Measurements from ENCODE around the gene BABAM2. TPM values are rescaled to one million over a fixed set of nuclear protein-coding genes. Genes with fewer than 3 reads are reported as not detected.

Gene BABAM2
- total RNA-seq, 1 donor from 2014 or later = 58.9 TPM

DNA sequence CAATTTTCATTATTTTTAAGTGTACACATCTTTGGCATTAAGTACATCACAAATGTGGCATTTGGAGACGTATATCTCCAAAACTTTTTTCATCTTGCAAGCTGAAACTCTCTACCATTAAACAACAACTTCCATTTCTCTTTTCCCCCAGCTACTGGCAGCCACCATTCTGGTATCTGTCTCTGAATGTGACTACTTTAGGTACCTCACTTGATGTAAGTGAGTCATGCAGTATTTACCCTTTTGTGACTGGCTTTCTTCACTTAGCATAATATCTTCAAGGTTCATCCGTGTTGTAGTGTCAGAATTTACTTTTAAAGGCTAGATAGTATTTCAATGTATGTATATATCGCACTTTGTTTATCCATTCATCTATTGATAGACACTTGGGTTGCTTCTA lies 17.0 kb downstream of the BABAM2 start:
- DNase-seq = no peak
- H3K4me1 ChIP-seq = peaks cover 40% of the 10 kb centered on the region
- intact Hi-C loops (cut with micrococcal nuclease) = no loop called here
- H3K27ac ChIP-seq (replicated peaks) = no peak overlapping the region
- no peaks in the 10 kb centered on the region for H3K9me3 ChIP-seq (replicated peaks)
- no peaks in the 10 kb centered on the region for H3K27me3 ChIP-seq (ENCODE audit: low read depth)
- no peaks in the 10 kb centered on the region for H3K36me3 ChIP-seq
- TF ChIP-seq, protein P1, sequence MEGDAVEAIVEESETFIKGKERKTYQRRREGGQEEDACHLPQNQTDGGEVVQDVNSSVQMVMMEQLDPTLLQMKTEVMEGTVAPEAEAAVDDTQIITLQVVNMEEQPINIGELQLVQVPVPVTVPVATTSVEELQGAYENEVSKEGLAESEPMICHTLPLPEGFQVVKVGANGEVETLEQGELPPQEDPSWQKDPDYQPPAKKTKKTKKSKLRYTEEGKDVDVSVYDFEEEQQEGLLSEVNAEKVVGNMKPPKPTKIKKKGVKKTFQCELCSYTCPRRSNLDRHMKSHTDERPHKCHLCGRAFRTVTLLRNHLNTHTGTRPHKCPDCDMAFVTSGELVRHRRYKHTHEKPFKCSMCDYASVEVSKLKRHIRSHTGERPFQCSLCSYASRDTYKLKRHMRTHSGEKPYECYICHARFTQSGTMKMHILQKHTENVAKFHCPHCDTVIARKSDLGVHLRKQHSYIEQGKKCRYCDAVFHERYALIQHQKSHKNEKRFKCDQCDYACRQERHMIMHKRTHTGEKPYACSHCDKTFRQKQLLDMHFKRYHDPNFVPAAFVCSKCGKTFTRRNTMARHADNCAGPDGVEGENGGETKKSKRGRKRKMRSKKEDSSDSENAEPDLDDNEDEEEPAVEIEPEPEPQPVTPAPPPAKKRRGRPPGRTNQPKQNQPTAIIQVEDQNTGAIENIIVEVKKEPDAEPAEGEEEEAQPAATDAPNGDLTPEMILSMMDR (IDR thresholded peaks at IDR 0.05; ENCODE audit: borderline replicate concordance) = no peak
- no peak overlapping the region for H3K4me3 ChIP-seq

DNA sequence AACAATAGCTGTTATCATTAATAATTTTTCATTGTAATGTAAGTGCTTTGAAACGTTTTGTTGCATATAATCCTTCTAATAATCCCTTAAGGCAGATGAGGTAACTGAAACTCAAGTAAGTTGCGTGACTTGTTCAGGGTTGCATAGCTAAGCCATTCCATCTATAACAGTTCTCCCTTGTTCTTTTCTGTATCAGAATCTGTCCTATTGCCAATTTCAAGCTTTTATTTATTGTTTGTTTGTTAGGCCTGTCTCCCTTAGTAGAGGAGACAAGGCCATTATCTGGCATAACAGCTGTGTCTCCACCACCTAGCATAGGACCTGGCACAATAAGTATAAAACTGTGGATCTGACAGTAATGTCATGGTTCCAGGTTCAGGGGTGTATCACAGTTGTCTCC lies 19.4 kb downstream of the BABAM2 start:
- Histone ChIP-seq H3K27ac (replicated peaks) (no peak overlapping the region), H3K9me3 (replicated peaks) (no peaks in the 10 kb centered on the region), H3K4me1 (peaks cover 57% of the 10 kb centered on the region), H3K27me3 (ENCODE audit: low read depth) (no peaks in the 10 kb centered on the region), H3K36me3 (no peaks in the 10 kb centered on the region), H3K4me3 (no peak overlapping the region)
- intact Hi-C loops (cut with micrococcal nuclease) = no loop called here
- DNase-seq = no peak
- TF ChIP-seq, protein P1 (IDR thresholded peaks at IDR 0.05; ENCODE audit: borderline replicate concordance) = no peak

DNA sequence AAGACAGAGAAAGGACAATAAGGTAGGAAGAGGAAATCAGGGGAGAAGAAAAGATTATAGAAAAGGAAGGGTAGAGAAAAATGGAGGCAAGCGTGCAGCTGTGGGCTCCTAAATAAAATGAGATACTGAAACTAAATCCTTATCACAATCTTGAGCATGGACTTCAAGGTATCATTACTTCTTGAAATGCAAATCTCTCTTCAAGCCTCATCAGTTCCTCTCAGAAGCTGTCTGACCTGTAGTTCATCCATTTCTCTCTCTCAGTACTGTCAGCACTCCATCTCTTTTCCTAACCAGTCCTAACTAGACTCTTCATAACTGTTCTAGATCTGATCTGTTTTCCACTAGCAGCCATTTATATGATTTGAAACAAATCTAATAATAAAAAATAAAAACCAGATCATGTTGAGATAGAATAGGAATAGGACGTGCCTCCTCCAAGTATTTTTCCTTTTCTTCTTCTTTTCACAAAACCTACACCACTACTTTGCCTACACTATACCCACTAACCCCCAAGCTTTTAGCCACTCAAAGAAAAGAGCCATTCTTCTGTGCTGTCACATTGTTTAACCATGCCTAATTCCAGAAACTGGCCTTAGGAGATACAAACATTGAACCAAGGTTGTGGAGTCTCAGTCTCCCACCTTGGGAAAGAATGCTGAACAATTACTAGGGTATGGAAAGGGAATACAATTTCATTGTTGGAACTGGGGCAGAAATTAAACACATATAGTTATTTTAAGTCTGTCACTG lies 21.1 kb downstream of the BABAM2 start:
- TF ChIP-seq, protein P1 (IDR thresholded peaks at IDR 0.05; ENCODE audit: borderline replicate concordance) = no peak
- no peak for DNase-seq
- Histone ChIP-seq H3K4me3 (no peak overlapping the region), H3K27ac (replicated peaks) (no peak overlapping the region), H3K4me1 (peaks cover 65% of the 10 kb centered on the region), H3K36me3 (no peaks in the 10 kb centered on the region), H3K9me3 (replicated peaks) (no peaks in the 10 kb centered on the region), H3K27me3 (ENCODE audit: low read depth) (no peaks in the 10 kb centered on the region)
- intact Hi-C loops (cut with micrococcal nuclease) = no loop called here

DNA sequence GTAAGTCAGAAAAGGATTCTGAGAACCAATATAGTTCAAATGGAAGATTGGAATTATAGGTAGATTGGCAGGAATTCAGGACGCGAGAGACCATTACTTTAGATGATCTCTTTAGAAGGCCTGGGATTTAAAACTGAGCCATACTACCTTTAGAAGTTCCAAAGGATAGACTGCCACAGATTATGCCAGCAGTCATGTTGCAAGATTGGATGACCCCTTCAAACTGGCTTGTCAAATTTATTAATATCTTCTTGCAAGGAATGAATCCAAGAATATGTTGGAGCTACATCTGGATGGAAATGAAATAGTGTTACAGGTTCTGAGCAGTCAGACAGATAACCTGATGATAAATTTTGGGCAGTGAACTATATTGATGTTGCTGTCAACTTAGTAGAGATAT lies 22.0 kb downstream of the BABAM2 start:
- intact Hi-C loops (cut with micrococcal nuclease) = no loop called here
- H3K4me1 ChIP-seq = peaks cover 57% of the 10 kb centered on the region

DNA sequence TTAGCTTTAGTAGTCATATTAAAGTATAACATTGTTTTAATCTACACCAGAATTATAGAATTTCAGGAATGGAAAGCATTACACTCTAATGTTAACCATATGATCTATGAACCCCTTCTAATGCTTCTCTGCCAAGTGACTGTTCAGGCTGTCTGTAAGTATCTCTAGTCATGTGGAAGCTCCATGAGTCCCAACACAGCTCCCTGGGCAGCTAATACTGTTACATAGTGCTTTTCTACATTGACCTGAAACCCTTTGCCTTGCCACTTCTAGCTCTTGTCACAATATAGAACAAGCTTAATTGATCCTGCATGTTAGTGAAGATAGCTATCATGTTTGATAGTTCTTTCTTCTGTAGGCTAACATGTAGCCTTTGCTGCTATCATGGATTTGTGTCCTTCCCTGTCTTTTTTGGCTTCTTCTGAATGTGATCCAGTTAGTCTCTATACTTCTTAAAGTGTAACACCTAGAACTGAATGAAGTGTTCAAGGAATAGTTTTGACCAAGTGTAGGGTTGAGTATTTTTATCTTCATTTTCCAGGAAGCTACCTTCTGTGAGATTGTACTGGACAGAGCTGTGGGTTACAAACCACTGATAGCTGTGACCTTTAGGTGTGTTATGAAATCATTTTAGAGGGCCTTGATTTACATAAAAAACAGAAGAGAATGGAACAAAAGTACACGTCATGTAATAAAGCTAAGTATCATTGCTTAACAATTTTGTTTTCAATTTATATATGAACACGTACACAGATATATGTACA lies 23.7 kb downstream of the BABAM2 start:
- Histone ChIP-seq H3K4me3 (no peak overlapping the region), H3K36me3 (no peaks in the 10 kb centered on the region), H3K27ac (replicated peaks) (peak overlapping the region; percentile 56), H3K4me1 (peaks cover 50% of the 10 kb centered on the region), H3K27me3 (ENCODE audit: low read depth) (no peaks in the 10 kb centered on the region), H3K9me3 (replicated peaks) (no peaks in the 10 kb centered on the region)
- intact Hi-C loops (cut with micrococcal nuclease) = no loop called here
- TF ChIP-seq, protein P1 (IDR thresholded peaks at IDR 0.05; ENCODE audit: borderline replicate concordance) = no peak
- DNase-seq = no peak

More for the DNA sequence above, 22.0 kb downstream of the BABAM2 start:
- TF ChIP-seq, protein P1 (IDR thresholded peaks at IDR 0.05; ENCODE audit: borderline replicate concordance) = no peak
- H3K27ac ChIP-seq (replicated peaks) = no peak overlapping the region
- H3K27me3 ChIP-seq (ENCODE audit: low read depth) = no peaks in the 10 kb centered on the region
- H3K4me3 ChIP-seq = no peak overlapping the region
- H3K36me3 ChIP-seq = no peaks in the 10 kb centered on the region
- no peaks in the 10 kb centered on the region for H3K9me3 ChIP-seq (replicated peaks)
- DNase-seq = no peak

Measured in left ventricle myocardium inferior (tissue), 1 donor.